Tibial nerve (tissue), 4 donors: ENCODE measurements around the gene KAZN.

Source experiments
- CTCF ChIP-seq, 5 experiments: fragments of 200-600 bp in 3 of 5; fragments of 450-650 bp in 2 of 5; sonication (generic) in 3 of 5; IDR thresholded peaks; one replicate each; pipeline ENCODE4 v1.5.1; 2016 to 2019; ENCODE audit warnings: antibody characterized with exemption in 5 of 5, mild to moderate bottlenecking in 3 of 5, moderate library complexity in 2 of 5
- EP300 ChIP-seq, 2 donors: sonication (generic); formaldehyde crosslinking; IDR thresholded peaks; one replicate each; pipeline ENCODE4 v1.6.1; 2017; ENCODE audit warnings: antibody characterized with exemption in 2 of 2, mild to moderate bottlenecking in 1 of 2
- POLR2A ChIP-seq, 2 donors: fragments of 450-650 bp; IDR thresholded peaks; one replicate each; pipeline ENCODE4 v1.6.1; 2017; ENCODE audit warnings: antibody characterized with exemption in 2 of 2, mild to moderate bottlenecking in 2 of 2, moderate library complexity in 2 of 2

- no peak for TF ChIP-seq CTCF (IDR thresholded peaks at IDR 0.05)
- TF ChIP-seq POLR2A (IDR thresholded peaks at IDR 0.05) = no peak
- no peak for TF ChIP-seq EP300 (IDR thresholded peaks at IDR 0.05)
Measured at GRCh38 chr1:15012822-15013221, 414.3 kb downstream of the KAZN start.
